PC-9 (cell line): ENCODE results near the gene EIF3K.

Source experiments
- EZH2 ChIP-seq: fragments of 200-600 bp; sonication (generic); IDR thresholded peaks from 2 replicates; pipeline ENCODE4 v1.8.0; 2017; ENCODE audit warnings: antibody characterized with exemption, low read depth
- TF ChIP-seq, protein P1 (sequence below): fragments of 200-600 bp; sonication (generic); conservative IDR thresholded peaks from 2 replicates; pipeline ENCODE4 v1.6.1; 2017; ENCODE audit warnings: mixed run types, antibody characterized with exemption, mild to moderate bottlenecking, moderate library complexity

DNA sequence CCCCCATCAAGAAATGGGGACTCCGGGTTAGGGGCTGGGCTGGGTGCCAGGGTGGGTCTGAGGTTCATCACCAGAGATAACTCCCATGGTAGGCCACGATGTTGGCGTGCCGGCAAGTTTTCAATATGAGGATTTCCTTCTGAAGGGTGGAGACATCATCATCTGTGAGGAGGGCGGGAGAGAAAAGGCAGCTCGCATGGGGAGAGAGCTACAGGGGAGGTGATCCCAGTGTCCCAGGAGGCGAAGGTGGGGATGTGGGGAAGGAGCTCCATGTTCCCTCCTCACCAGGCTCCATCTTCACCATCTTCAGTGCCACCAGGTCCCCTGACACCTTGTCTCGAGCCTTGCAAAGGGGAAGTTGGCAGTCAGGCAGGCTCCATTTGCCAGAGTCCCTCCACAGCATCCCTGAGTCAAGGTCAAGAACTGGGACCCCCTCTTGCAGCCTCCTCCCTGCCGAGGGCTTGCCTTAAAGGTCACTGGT is 1.7 kb upstream of the EIF3K start:
- TF ChIP-seq, protein P1, sequence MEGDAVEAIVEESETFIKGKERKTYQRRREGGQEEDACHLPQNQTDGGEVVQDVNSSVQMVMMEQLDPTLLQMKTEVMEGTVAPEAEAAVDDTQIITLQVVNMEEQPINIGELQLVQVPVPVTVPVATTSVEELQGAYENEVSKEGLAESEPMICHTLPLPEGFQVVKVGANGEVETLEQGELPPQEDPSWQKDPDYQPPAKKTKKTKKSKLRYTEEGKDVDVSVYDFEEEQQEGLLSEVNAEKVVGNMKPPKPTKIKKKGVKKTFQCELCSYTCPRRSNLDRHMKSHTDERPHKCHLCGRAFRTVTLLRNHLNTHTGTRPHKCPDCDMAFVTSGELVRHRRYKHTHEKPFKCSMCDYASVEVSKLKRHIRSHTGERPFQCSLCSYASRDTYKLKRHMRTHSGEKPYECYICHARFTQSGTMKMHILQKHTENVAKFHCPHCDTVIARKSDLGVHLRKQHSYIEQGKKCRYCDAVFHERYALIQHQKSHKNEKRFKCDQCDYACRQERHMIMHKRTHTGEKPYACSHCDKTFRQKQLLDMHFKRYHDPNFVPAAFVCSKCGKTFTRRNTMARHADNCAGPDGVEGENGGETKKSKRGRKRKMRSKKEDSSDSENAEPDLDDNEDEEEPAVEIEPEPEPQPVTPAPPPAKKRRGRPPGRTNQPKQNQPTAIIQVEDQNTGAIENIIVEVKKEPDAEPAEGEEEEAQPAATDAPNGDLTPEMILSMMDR: no peak
- no peak for TF ChIP-seq EZH2
